Gastrocnemius medialis (tissue), 4 donors: ENCODE measurements around the gene HABP4.

ENCODE experiments used
- POLR2A ChIP-seq, 2 donors: fragments of 450-650 bp; IDR thresholded peaks; one replicate each; pipeline ENCODE4 v1.6.1; 2017; ENCODE audit warnings: antibody characterized with exemption in 2 of 2, mild to moderate bottlenecking in 2 of 2, moderate library complexity in 2 of 2
- TF ChIP-seq, protein P1 (sequence below), 5 experiments: fragments of 450-650 bp in 3 of 5; fragments of 200-600 bp in 2 of 5; sonication (generic) in 2 of 5; IDR thresholded peaks in 4 of 5; conservative IDR thresholded peaks in 1 of 5; 1 replicate in 4 of 5; 2 replicates in 1 of 5; pipeline ENCODE4 v1.5.1; 2016 to 2019; ENCODE audit warnings: antibody characterized with exemption in 5 of 5, mild to moderate bottlenecking in 3 of 5, moderate library complexity in 3 of 5

DNA sequence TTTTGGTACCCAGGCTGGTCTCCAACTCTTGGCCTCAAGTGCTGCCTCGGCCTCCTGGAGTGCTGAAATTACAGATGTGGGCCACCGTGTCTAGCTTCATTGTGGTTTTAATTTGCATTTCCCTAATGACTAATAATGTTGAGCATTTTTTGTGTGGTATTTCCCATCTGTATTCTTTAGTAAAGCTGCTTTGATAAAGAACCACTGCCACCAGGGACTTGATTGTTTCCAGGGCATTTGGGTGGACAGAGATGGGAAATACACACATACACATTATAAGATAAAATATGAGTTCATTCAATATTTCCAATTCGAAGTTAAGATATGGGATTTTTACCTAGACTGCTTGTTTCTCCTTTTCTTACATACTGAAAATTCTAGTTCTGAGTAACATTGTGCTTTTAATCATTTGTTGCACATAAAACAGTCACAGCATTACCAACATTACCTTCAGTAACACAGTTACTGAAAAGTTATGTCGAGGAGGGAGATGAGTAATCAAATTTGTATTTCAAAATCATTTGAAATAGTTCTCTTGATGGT, 28.9 kb downstream of the HABP4 start:
- TF ChIP-seq POLR2A (IDR thresholded peaks at IDR 0.05): no peak
- TF ChIP-seq, protein P1, sequence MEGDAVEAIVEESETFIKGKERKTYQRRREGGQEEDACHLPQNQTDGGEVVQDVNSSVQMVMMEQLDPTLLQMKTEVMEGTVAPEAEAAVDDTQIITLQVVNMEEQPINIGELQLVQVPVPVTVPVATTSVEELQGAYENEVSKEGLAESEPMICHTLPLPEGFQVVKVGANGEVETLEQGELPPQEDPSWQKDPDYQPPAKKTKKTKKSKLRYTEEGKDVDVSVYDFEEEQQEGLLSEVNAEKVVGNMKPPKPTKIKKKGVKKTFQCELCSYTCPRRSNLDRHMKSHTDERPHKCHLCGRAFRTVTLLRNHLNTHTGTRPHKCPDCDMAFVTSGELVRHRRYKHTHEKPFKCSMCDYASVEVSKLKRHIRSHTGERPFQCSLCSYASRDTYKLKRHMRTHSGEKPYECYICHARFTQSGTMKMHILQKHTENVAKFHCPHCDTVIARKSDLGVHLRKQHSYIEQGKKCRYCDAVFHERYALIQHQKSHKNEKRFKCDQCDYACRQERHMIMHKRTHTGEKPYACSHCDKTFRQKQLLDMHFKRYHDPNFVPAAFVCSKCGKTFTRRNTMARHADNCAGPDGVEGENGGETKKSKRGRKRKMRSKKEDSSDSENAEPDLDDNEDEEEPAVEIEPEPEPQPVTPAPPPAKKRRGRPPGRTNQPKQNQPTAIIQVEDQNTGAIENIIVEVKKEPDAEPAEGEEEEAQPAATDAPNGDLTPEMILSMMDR (IDR thresholded peaks at IDR 0.05 in 4 of 5, conservative IDR thresholded peaks at IDR 0.05 in 1 of 5): no peak
